K562 (cell line): ENCODE results near the gene CCNY. TPM values are rescaled to one million over a fixed set of nuclear protein-coding genes. Genes with fewer than 3 reads are reported as not detected.

Source experiments
- ATAC-seq: fragments of 200-7000 bp; cut with Tn5 transposase; 3 replicates; pipeline ENCODE4 v1.9.1; 2020; ENCODE audit warnings: moderate library complexity
- BruUV-seq: library from RNA; stranded (reverse); fragments of 400-500 nt; replicated peaks from 2 replicates; lab custom pipeline; 2021; lab: Mats Ljungman, UMichigan
- CTCF ChIA-PET: fragments of 300-600 bp; formaldehyde crosslinking; extraction: SDS; loops from one replicate; lab custom pipeline; 2021; ENCODE audit warnings: low intra/inter-chr PET ratio; lab: Yijun Ruan, JAX
- POLR2A ChIA-PET: fragments of 300-600, 350-650 bp; sonication (Branson Sonifier 250); formaldehyde crosslinking; extraction: SDS; loops from one replicate; lab custom pipeline; 2021; ENCODE audit warnings: antibody characterized with exemption, inconsistent platforms; lab: Yijun Ruan, JAX
- DNase-seq, 4 experiments: peaks; one replicate each; pipeline versions ENCODE4 v3.0.0 to v3.0.0-alpha.2; 2011 to 2018; ENCODE audit warnings: low spot score in 3 of 4, mixed read lengths in 3 of 4; ENCODE audit errors: extremely low read depth in 1 of 4
- FAIRE-seq: peaks from 2 replicates; lab custom pipeline; 2011; peaks lifted over from hg19 to GRCh38; lab: Jason Lieb, UNC
- H2AFZ ChIP-seq: 2 replicates; pipeline ENCODE4 v1.6.0; 2011; ENCODE audit warnings: low read depth, low read length, control low read depth, inconsistent platforms
- H3K27ac ChIP-seq: fragments of 200-600 bp; 3 replicates; pipeline ENCODE4 v1.8.0; 2011; ENCODE audit warnings: low read depth, mild to moderate bottlenecking, control low read depth, inconsistent platforms, low read length, moderate library complexity, mixed read lengths; ENCODE audit errors: extremely low read depth
- H3K27me3 ChIP-seq, 2 experiments: fragments of 300-600 bp in 1 of 2; 2 replicates in 1 of 2; 3 replicates in 1 of 2; pipeline versions ENCODE4 v1.6.0 to v1.8.0; 2011; ENCODE audit warnings: inconsistent platforms in 2 of 2, low read length in 2 of 2, mild to moderate bottlenecking in 1 of 2, mixed read lengths in 1 of 2, moderate library complexity in 1 of 2; ENCODE audit not compliant: control insufficient read depth in 2 of 2, insufficient read depth in 2 of 2
- H3K36me3 ChIP-seq: fragments of 300-600 bp; 3 replicates; pipeline ENCODE4 v1.8.0; 2011; ENCODE audit warnings: mild to moderate bottlenecking, low read length, inconsistent platforms; ENCODE audit not compliant: control insufficient read depth, insufficient read depth
- H3K4me1 ChIP-seq, 2 experiments: fragments of 200-600 bp in 1 of 2; replicated peaks in 1 of 2; 2 replicates in 1 of 2; 3 replicates in 1 of 2; pipeline versions ENCODE4 v1.5.1 to v1.8.0; 2011; ENCODE audit warnings: inconsistent platforms in 2 of 2, low read length in 2 of 2, mild to moderate bottlenecking in 1 of 2, mixed read lengths in 1 of 2, moderate library complexity in 1 of 2; ENCODE audit not compliant: control insufficient read depth in 2 of 2, insufficient read depth in 2 of 2
- H3K4me2 ChIP-seq: 2 replicates; pipeline ENCODE4 v1.6.1; 2011; ENCODE audit warnings: low read length, control low read depth, inconsistent platforms, mixed read lengths; ENCODE audit not compliant: insufficient read depth
- H3K4me3 ChIP-seq: fragments of 200-600 bp; sonication (generic), shearing (Covaris generic); 2 replicates; pipeline ENCODE4 v1.5.1; 2016; ENCODE audit warnings: control low read depth, inconsistent platforms
- H3K79me2 ChIP-seq: fragments of 200-600 bp; 3 replicates; pipeline ENCODE4 v1.8.0; 2011; ENCODE audit warnings: low read length, inconsistent platforms; ENCODE audit not compliant: control insufficient read depth, insufficient read depth
- H3K9ac ChIP-seq, 2 experiments: 2 replicates each; pipeline versions ENCODE4 v1.6.0 to v1.6.1; 2011; ENCODE audit warnings: low read depth in 2 of 2, low read length in 2 of 2, control low read depth in 1 of 2, inconsistent platforms in 1 of 2, mild to moderate bottlenecking in 1 of 2, mixed read lengths in 1 of 2; ENCODE audit not compliant: insufficient read depth in 1 of 2
- H3K9me1 ChIP-seq: one replicate; pipeline ENCODE4 v1.6.0; 2011; ENCODE audit warnings: inconsistent platforms, mild to moderate bottlenecking, low read length, moderate library complexity; ENCODE audit not compliant: control insufficient read depth, insufficient read depth
- H3K9me3 ChIP-seq: replicated peaks from 2 replicates; pipeline ENCODE4 v1.5.1; 2011; ENCODE audit warnings: low read depth, low read length, inconsistent platforms; ENCODE audit not compliant: control insufficient read depth, insufficient read depth
- H4K20me1 ChIP-seq: replicated peaks from 2 replicates; pipeline ENCODE4 v1.6.1; 2011; ENCODE audit warnings: low read length, inconsistent platforms, mixed read lengths; ENCODE audit not compliant: control insufficient read depth, insufficient read depth
- AFF4 ChIP-seq: sonication (generic); formaldehyde crosslinking; IDR thresholded peaks from 2 replicates; pipeline ENCODE4 v1.8.0; 2023; ENCODE audit warnings: mild to moderate bottlenecking, missing genetic modification reagents
- HMBOX1 ChIP-seq: sonication (generic); IDR thresholded peaks from 2 replicates; pipeline ENCODE4 v1.6.1; 2016
- MAZ ChIP-seq, 2 experiments: fragments of 450-650 bp in 1 of 2; sonication (generic) in 1 of 2; formaldehyde crosslinking; IDR thresholded peaks in 1 of 2; conservative IDR thresholded peaks in 1 of 2; 2 replicates each; pipeline versions ENCODE4 v1.4.0 to v1.5.0; 2020; ENCODE audit warnings: mild to moderate bottlenecking in 1 of 2, missing genetic modification reagents in 1 of 2
- MYC ChIP-seq, 2 experiments: fragments of 250-450 bp in 1 of 2; sonication (Bioruptor Pico) in 1 of 2; IDR thresholded peaks; 2 replicates each; pipeline versions ENCODE4 v1.5.1 to v1.6.1; 2012 to 2021; ENCODE audit warnings: low read depth in 2 of 2, borderline replicate concordance in 1 of 2, improper control_type of control experiment in 1 of 2, low read length in 1 of 2, mild to moderate bottlenecking in 1 of 2, moderate library complexity in 1 of 2
- SIN3A ChIP-seq, 2 experiments: fragments of 150-350 bp in 1 of 2; IDR thresholded peaks; 2 replicates each; pipeline ENCODE4 v1.6.1; 2011 to 2016; ENCODE audit warnings: borderline replicate concordance in 2 of 2, low read depth in 2 of 2, low read length in 2 of 2, mild to moderate bottlenecking in 2 of 2, moderate library complexity in 2 of 2; ENCODE audit not compliant: control insufficient read depth in 1 of 2
- STAT6 ChIP-seq: sonication (generic); formaldehyde crosslinking; IDR thresholded peaks from 2 replicates; pipeline ENCODE4 v1.8.1; 2023; ENCODE audit warnings: mild to moderate bottlenecking, missing genetic modification reagents
- ZBTB1 ChIP-seq: sonication (generic); formaldehyde crosslinking; IDR thresholded peaks from 2 replicates; pipeline ENCODE4 v1.8.1; 2023; ENCODE audit warnings: missing genetic modification reagents, low read depth, mild to moderate bottlenecking, borderline replicate concordance
- ZNF232 ChIP-seq: sonication (generic); formaldehyde crosslinking; IDR thresholded peaks from 2 replicates; pipeline ENCODE4 v1.8.0; 2022; ENCODE audit warnings: mild to moderate bottlenecking, missing genetic modification reagents
- WGBS: fragments of 100-300 bp; shearing (Covaris generic); methylation state at CpG from one replicate; pipeline ENCODE4 v1.1.6; 2016; ENCODE audit warnings: low coverage, mixed read lengths; ENCODE audit not compliant: insufficient coverage; ENCODE audit errors: missing lambda C conversion rate; 5-methylcytosine and 5-hydroxymethylcytosine counted together
- in situ Hi-C: fragments of 300-500 bp; cut with MboI; formaldehyde crosslinking; loops from 4 replicates; pipeline ENCODE4 v1.15.0; 2018; ENCODE audit warnings: inconsistent platforms, mixed read lengths
- intact Hi-C: fragments of 100-400 bp; cut with micrococcal nuclease; formaldehyde crosslinking; loops from 2 replicates; pipeline ENCODE4 v1.14.2; 2022
- polyA plus RNA-seq, 8 experiments: library from polyadenylated mRNA; depleted of rRNA in 4 of 8; stranded (reverse) in 5 of 8; unstranded in 3 of 8; fragments of >200 nt; fragmentation: Nextera tagmentation in 2 of 8; fragmentation: Illumina TruSeq in 1 of 8; extraction: Ambion mirVana in 2 of 8; extraction: Trizol in 1 of 8; gene quantifications; 2 replicates each; pipeline versions ENCODE4 v1.2.1 to v1.2.3, GENCODE V29; 2011 to 2014; ENCODE audit warnings: inconsistent platforms in 1 of 8, missing spikeins in 1 of 8
- total RNA-seq, 7 experiments: library from RNA; depleted of rRNA in 6 of 7; stranded (reverse); fragments of >200 nt in 6 of 7; fragmentation: Illumina TruSeq in 2 of 7; extraction: Trizol in 2 of 7; gene quantifications; 2 replicates each; pipeline versions ENCODE4 v1.2.1 to v1.2.3, GENCODE V29; 2011 to 2021; ENCODE audit warnings: low replicate concordance in 1 of 7

CCNY gene
- total and polyA plus RNA-seq, 9 of the 15 experiments (the other 6 are each of a cell fraction or from before 2014, with no cell fraction given) = 8.4 to 109 (median 38.6) TPM

GRCh38 chr10:35559416-35559815, 223.1 kb downstream of the CCNY start:
- intact Hi-C loops = no loop called here
- H3K9ac ChIP-seq = peak overlapping the region in 1 of 2 experiments; percentile 75; a peak in 2 of 4 replicates
- H3K9me3 ChIP-seq = no peaks in the 10 kb centered on the region
- FAIRE-seq (no peak), ATAC-seq (no peak), DNase-seq (no peak)
- H3K9me1 ChIP-seq = no peaks in the 10 kb centered on the region
- ChIA-PET POLR2A (no interaction called here), CTCF (no interaction called here)
- no peak overlapping the region for H3K4me3 ChIP-seq
- H3K4me2 ChIP-seq = no peak overlapping the region
- peaks cover 29% of the 10 kb centered on the region for H3K36me3 ChIP-seq
- no peak overlapping the region for H2AFZ ChIP-seq
- 96% methylated on average over 5 of the region's 5 CpGs for WGBS
- no peaks in the 10 kb centered on the region for H4K20me1 ChIP-seq
- BruUV-seq = no TSS peak
- no peaks in the 10 kb centered on the region for H3K27me3 ChIP-seq
- no peak overlapping the region for H3K27ac ChIP-seq
- H3K4me1 ChIP-seq = peaks cover 0 to 4% of the 10 kb centered on the region in 2 experiments; a peak in 1 of 5 replicates
- peaks cover 9% of the 10 kb centered on the region; the same call in 2 of the 3 replicates for H3K79me2 ChIP-seq
- in situ Hi-C loops = loop anchor here (25.0 kb wide), 1 partner anchor 322 kb away; no protein-coding TSS in a partner anchor
- TF ChIP-seq MAZ (CRISPR knock-in tag; conservative IDR thresholded peaks at IDR 0.05 in 1 of 2, IDR thresholded peaks at IDR 0.05 in 1 of 2) (no peak), ZNF232 (no peak), SIN3A (IDR thresholded peaks at IDR 0.05; ENCODE audit: borderline replicate concordance in 2 of 2, control insufficient read depth in 1 of 2, low read depth in 2 of 2, low read length in 2 of 2) (no peak), HMBOX1 (no peak), MYC (IDR thresholded peaks at IDR 0.05; ENCODE audit: low read depth, low read length) (no peak), MYC (CRISPR knock-in tag; IDR thresholded peaks at IDR 0.05; ENCODE audit: borderline replicate concordance, low read depth) (no peak), STAT6 (no peak), ZBTB1 (CRISPR knock-in tag) (no peak), AFF4 (CRISPR knock-in tag) (no peak)
